ENCODE data around the gene HAUS7. TPM values are rescaled to one million over a fixed set of nuclear protein-coding genes. Genes with fewer than 3 reads are reported as not detected.

Gene HAUS7
- total RNA-seq, 2 donors from 2014 or later = 18.1 to 35.7 TPM

GRCh38 chrX:153511784-153512500 lies 41.6 kb upstream of the HAUS7 start:
- Histone ChIP-seq H3K27me3 (replicated peaks; ENCODE audit: insufficient read depth) (no peaks in the 10 kb centered on the region), H3K9me3 (no peaks in the 10 kb centered on the region), H3K27ac (no peak overlapping the region), H3K4me1 (replicated peaks) (no peaks in the 10 kb centered on the region), H3K36me3 (no peaks in the 10 kb centered on the region), H3K4me3 (no peak overlapping the region)
- no peak for DNase-seq (ENCODE audit: low spot score)
- intact Hi-C loops (cut with DNase I) = no loop called here
- TF ChIP-seq CTCF (IDR thresholded peaks at IDR 0.05) (no peak), POLR2AphosphoS5 (IDR thresholded peaks at IDR 0.05) (no peak), POLR2A (IDR thresholded peaks at IDR 0.05) (no peak)
- WGBS = 65% methylated on average over 9 of the region's 17 CpGs

- H3K4me1 ChIP-seq (replicated peaks) = no peaks in the 10 kb centered on the region
- no peaks in the 10 kb centered on the region for H3K27me3 ChIP-seq (replicated peaks; ENCODE audit: insufficient read depth)
- TF ChIP-seq POLR2AphosphoS5 (IDR thresholded peaks at IDR 0.05) = no peak
- no peaks in the 10 kb centered on the region for H3K9me3 ChIP-seq
- no peak overlapping the region for H3K4me3 ChIP-seq
- no peaks in the 10 kb centered on the region for H3K36me3 ChIP-seq
- WGBS = 65% methylated on average over 5 of the region's 11 CpGs
- no peak for DNase-seq (ENCODE audit: low spot score)
- intact Hi-C loops (cut with DNase I) = no loop called here
- H3K27ac ChIP-seq = no peak overlapping the region
Observed at GRCh38 chrX:153510383-153510782, 40.0 kb upstream of the HAUS7 start.

GRCh38 chrX:153509592-153509991 lies 39.2 kb upstream of the HAUS7 start:
- H3K9me3 ChIP-seq = no peaks in the 10 kb centered on the region
- no peaks in the 10 kb centered on the region for H3K4me1 ChIP-seq (replicated peaks)
- H3K36me3 ChIP-seq = no peaks in the 10 kb centered on the region
- no peak overlapping the region for H3K27ac ChIP-seq
- H3K27me3 ChIP-seq (replicated peaks; ENCODE audit: insufficient read depth) = no peaks in the 10 kb centered on the region
- 50% methylated on average over 2 of the region's 14 CpGs for WGBS
- no peak overlapping the region for H3K4me3 ChIP-seq
- DNase-seq (ENCODE audit: low spot score) = no peak
- TF ChIP-seq POLR2A (IDR thresholded peaks at IDR 0.05) (no peak), POLR2AphosphoS5 (IDR thresholded peaks at IDR 0.05) (no peak)
- intact Hi-C loops (cut with DNase I) = loop anchor here (10.0 kb wide), 2 partner anchors 475 to 545 kb away; no protein-coding TSS in a partner anchor

GRCh38 chrX:153507484-153508178 lies 37.3 kb upstream of the HAUS7 start:
- Histone ChIP-seq H3K4me1 (replicated peaks) (no peaks in the 10 kb centered on the region), H3K9me3 (no peaks in the 10 kb centered on the region), H3K27ac (no peak overlapping the region), H3K27me3 (replicated peaks; ENCODE audit: insufficient read depth) (no peaks in the 10 kb centered on the region), H3K4me3 (no peak overlapping the region), H3K36me3 (no peaks in the 10 kb centered on the region)
- intact Hi-C loops (cut with DNase I) = loop anchor here (10.0 kb wide), 2 partner anchors 473 to 543 kb away; no protein-coding TSS in a partner anchor
- peak; percentile 58 for DNase-seq (ENCODE audit: low spot score)
- TF ChIP-seq POLR2A (IDR thresholded peaks at IDR 0.05) = no peak
- TF ChIP-seq CTCF (IDR thresholded peaks at IDR 0.05) = peak; percentile 42 to 86 (median 75)
- TF ChIP-seq POLR2AphosphoS5 (IDR thresholded peaks at IDR 0.05) = no peak
- 24% methylated on average over 6 of the region's 19 CpGs for WGBS

- no peaks in the 10 kb centered on the region for H3K4me1 ChIP-seq (replicated peaks)
- TF ChIP-seq POLR2A (IDR thresholded peaks at IDR 0.05) = no peak
- no peak for TF ChIP-seq CTCF (IDR thresholded peaks at IDR 0.05)
- no peak for TF ChIP-seq POLR2AphosphoS5 (IDR thresholded peaks at IDR 0.05)
- 85% methylated on average over 8 of the region's 18 CpGs for WGBS
- DNase-seq (ENCODE audit: low spot score) = no peak
- H3K4me3 ChIP-seq = no peak overlapping the region
- H3K36me3 ChIP-seq = no peaks in the 10 kb centered on the region
- intact Hi-C loops (cut with DNase I) = loop anchor here (10.0 kb wide), 2 partner anchors 471 to 541 kb away; no protein-coding TSS in a partner anchor
- H3K9me3 ChIP-seq = no peaks in the 10 kb centered on the region
- no peaks in the 10 kb centered on the region for H3K27me3 ChIP-seq (replicated peaks; ENCODE audit: insufficient read depth)
- H3K27ac ChIP-seq = no peak overlapping the region
Observed at GRCh38 chrX:153505361-153505760, 35.0 kb upstream of the HAUS7 start.
